GM12875 (cell line): ENCODE results near the gene NLGN3.

Source experiments
- H3K4me3 ChIP-seq: one replicate; pipeline ENCODE4 v1.5.1; 2011; ENCODE audit warnings: low read depth, low read length, control low read depth
- TF ChIP-seq, protein P1 (sequence below): IDR thresholded peaks from 2 replicates; pipeline ENCODE4 v1.5.1; 2011; ENCODE audit warnings: low read depth, mild to moderate bottlenecking, control low read depth, inconsistent platforms, low read length, moderate library complexity, borderline replicate concordance; ENCODE audit not compliant: insufficient read depth

Gene NLGN3

DNA sequence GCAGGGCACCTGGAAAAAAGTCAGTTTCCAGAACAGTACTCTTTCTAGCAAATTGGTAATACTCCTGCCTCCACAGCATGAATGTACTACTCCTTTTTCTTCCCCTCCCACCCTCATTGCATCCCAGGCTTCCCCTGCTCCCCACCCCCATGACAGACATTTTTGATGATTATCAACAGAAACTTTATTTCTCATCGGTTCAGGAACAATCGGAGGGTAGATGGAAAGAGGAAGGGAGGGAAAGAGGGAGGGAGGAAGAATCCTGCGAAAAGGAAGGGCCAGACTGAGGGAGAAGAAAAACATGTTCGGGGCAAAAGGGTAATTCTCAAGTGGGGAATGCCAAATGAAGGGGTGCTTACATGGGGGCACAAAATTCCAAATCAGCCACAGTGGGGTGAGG, 37.4 kb upstream of the NLGN3 start:
- TF ChIP-seq, protein P1, sequence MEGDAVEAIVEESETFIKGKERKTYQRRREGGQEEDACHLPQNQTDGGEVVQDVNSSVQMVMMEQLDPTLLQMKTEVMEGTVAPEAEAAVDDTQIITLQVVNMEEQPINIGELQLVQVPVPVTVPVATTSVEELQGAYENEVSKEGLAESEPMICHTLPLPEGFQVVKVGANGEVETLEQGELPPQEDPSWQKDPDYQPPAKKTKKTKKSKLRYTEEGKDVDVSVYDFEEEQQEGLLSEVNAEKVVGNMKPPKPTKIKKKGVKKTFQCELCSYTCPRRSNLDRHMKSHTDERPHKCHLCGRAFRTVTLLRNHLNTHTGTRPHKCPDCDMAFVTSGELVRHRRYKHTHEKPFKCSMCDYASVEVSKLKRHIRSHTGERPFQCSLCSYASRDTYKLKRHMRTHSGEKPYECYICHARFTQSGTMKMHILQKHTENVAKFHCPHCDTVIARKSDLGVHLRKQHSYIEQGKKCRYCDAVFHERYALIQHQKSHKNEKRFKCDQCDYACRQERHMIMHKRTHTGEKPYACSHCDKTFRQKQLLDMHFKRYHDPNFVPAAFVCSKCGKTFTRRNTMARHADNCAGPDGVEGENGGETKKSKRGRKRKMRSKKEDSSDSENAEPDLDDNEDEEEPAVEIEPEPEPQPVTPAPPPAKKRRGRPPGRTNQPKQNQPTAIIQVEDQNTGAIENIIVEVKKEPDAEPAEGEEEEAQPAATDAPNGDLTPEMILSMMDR, result no peak
- no peak overlapping the region for H3K4me3 ChIP-seq

DNA sequence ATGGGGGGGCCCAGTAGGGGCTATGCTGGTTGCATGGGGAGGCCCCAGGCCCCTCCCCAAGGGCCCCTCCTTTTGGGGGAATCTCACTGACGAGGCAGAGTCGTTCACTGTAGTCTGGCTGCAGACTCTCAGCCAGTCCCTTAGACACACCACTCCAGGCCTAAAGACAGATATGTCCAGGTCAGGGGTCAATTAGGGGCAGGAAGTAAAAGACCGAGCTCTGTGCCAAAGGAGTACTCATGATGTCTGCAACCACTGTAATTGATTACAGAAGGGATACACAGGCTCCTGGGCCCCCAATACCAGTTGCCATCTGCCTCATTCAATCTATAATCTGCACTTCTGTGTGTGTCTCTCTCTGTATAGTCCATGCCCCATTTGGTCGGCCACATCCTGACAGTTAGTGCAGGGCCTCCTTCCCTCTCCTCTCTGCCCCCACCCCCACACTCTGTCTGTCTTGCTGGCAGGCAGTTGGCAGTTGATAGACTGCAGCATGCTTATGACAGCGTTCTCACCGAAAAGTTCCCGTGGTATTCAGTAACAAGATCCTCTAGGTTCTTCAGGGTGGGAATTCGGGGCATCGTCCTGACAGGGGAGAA, 36.8 kb upstream of the NLGN3 start:
- no peak overlapping the region for H3K4me3 ChIP-seq
- TF ChIP-seq, protein P1, result no peak

- H3K4me3 ChIP-seq, result peak overlapping the region; percentile 27
- TF ChIP-seq, protein P1, result no peak
These were observed 35.6 kb upstream of the NLGN3 start for GRCh38 chrX:71109051-71109450.

DNA sequence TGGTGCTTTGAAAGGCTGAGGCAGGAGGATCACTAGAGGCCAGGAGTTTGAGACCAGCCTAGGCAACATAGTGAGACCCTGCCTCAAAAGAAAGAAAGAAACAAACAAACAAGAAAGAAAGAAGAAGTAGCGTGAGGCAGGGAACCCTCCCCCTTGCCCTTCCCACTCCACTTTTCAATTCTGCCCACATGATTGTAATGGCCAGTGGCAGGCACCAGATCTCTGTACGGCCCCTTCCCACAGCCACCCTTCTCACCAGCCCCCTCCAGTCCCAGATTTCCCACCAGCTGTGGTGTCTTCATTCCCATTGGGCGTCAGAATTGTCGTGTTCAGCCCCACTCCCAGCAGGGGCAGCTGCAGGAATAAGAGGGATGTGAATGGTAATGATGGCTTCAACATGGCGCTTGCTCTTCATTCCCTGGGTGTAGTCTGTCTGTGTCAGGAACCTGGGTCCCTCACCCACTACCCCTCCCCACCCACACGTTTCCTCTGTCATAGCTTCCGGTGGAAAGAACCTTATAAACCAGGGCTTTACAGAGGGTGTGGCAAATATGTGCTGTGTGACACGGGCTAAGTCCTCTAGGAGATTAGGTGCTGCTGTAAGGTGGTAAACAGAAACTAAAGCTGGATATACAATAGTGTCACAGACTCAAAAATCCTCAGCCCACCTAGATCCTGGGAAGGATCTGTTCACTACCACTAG, 33.3 kb upstream of the NLGN3 start, which contains the start of gene IL2RG:
Gene IL2RG (minus strand): TSS at position 437 of the 703 bp plus-strand sequence. CDS start 38 bp downstream, at position 399.
- TF ChIP-seq, protein P1, result no peak
- peak within 1 kb of the TSS; percentile 70 for H3K4me3 ChIP-seq

- H3K4me3 ChIP-seq, result peak overlapping the region; percentile 70
- TF ChIP-seq, protein P1, result no peak
These were observed 32.7 kb upstream of the NLGN3 start for GRCh38 chrX:71111921-71112431.

DNA sequence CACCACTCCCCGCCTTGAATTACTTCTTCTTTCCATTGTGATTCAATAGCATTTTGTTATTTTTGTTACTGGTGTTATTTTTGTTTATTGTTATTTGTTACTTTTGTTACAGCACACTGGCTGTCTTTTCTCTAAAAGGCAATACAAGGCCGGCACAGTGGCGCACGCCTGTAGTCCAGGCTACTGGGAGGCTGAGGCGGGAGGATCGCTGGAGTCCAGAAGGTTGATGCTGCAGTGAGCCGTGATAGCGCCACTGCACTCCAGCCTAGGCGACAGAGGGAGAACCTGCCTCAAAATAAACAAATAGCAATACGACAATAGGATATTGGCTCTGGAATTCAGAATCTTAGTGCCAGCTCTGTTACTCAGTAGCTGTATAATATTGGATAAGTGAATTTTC, 27.3 kb upstream of the NLGN3 start:
- H3K4me3 ChIP-seq, result no peak overlapping the region
- TF ChIP-seq, protein P1, result no peak
